PC-9 (cell line): ENCODE measurements around the gene LRCOL1.

Source experiments
- EZH2 ChIP-seq: fragments of 200-600 bp; sonication (generic); IDR thresholded peaks from 2 replicates; pipeline ENCODE4 v1.8.0; 2017; ENCODE audit warnings: antibody characterized with exemption, low read depth
- TF ChIP-seq, protein P1 (sequence below): fragments of 200-600 bp; sonication (generic); conservative IDR thresholded peaks from 2 replicates; pipeline ENCODE4 v1.6.1; 2017; ENCODE audit warnings: mixed run types, antibody characterized with exemption, mild to moderate bottlenecking, moderate library complexity

DNA sequence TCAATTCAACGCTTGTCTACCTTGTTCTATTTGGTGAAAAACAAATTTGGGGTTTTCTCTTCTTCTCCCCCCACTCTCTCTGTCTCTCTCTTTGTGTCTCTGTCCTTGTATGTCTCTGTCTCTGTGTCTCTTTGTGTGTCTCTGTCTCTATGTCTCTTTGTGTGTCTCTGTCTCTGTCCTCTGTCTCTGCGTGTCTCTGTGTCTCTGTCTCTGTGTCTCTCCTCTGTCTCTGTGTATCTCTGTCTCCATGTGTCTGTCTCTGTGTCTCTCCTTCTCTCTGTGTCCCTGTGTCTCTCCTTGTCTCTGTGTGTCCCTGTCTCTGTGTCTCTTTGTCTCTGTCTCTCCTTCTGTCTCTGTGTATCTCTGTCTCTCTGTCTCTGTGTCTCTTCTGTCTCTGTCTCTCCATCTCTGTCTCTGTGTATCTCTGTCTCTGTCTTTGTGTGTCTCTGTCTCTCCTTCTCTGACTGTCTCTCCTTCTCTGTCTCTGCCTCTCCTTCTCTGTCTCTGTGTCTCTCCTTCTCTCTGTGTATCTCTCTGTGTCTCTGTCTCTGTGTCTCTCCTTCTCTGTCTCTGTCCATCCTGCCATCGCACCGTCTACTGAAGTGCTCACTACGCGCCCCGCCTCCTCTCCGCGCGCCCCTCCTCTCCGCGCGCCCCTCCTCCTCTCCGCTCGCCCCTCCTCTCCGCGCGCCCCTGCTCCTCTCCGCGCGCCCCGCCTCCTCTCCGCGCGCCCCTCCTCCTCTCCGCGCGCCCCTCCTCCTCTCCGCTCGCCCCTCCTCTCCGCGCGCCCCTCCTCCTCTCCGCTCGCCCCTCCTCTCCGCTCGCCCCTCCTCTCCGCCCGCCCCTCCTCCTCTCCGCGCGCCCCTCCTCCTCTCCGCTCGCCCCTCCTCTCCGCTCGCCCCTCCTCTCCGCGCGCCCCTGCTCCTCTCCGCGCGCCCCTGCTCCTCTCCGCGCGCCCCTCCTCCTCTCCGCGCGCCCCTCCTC, 12.8 kb downstream of the LRCOL1 start:
- TF ChIP-seq, protein P1, sequence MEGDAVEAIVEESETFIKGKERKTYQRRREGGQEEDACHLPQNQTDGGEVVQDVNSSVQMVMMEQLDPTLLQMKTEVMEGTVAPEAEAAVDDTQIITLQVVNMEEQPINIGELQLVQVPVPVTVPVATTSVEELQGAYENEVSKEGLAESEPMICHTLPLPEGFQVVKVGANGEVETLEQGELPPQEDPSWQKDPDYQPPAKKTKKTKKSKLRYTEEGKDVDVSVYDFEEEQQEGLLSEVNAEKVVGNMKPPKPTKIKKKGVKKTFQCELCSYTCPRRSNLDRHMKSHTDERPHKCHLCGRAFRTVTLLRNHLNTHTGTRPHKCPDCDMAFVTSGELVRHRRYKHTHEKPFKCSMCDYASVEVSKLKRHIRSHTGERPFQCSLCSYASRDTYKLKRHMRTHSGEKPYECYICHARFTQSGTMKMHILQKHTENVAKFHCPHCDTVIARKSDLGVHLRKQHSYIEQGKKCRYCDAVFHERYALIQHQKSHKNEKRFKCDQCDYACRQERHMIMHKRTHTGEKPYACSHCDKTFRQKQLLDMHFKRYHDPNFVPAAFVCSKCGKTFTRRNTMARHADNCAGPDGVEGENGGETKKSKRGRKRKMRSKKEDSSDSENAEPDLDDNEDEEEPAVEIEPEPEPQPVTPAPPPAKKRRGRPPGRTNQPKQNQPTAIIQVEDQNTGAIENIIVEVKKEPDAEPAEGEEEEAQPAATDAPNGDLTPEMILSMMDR = no peak
- no peak for TF ChIP-seq EZH2
